HFFc6 (cell line): ENCODE results near the gene SMO. TPM values are rescaled to one million over a fixed set of nuclear protein-coding genes. Genes with fewer than 3 reads are reported as not detected.

Experiments used
- DNase-seq: peaks from one replicate; pipeline ENCODE4 v3.0.0-alpha.2; 2018
- H3K27ac Mint-ChIP-seq: 2 replicates; pipeline ENCODE4 v1.8.0; 2020; ENCODE audit warnings: mild to moderate bottlenecking, mixed read lengths
- H3K27me3 Mint-ChIP-seq: 2 replicates; pipeline ENCODE4 v1.8.0; 2021; ENCODE audit warnings: mild to moderate bottlenecking, moderate library complexity, mixed read lengths; ENCODE audit not compliant: insufficient read depth
- H3K36me3 Mint-ChIP-seq: 2 replicates; pipeline ENCODE4 v1.8.0; 2021; ENCODE audit warnings: low read depth, mixed read lengths
- H3K4me1 Mint-ChIP-seq: 2 replicates; pipeline ENCODE4 v1.8.0; 2020; ENCODE audit warnings: low read depth, mixed read lengths
- H3K4me3 Mint-ChIP-seq: 2 replicates; pipeline ENCODE4 v1.8.0; 2020; ENCODE audit warnings: mild to moderate bottlenecking, moderate library complexity, mixed read lengths
- H3K9me3 Mint-ChIP-seq: 2 replicates; pipeline ENCODE4 v1.8.0; 2020; ENCODE audit warnings: mild to moderate bottlenecking, mixed read lengths
- total RNA-seq, 6 experiments: library from RNA; stranded (reverse); fragmentation: NEBNext Ultra II Directional; extraction: Animal tissue kit (Norgen Biotek cat#: 25700); gene quantifications; 2 replicates in 1 of 6; 3 replicates in 5 of 6; pipeline ENCODE4 v1.2.3, GENCODE V29; 2021
- TF ChIP-seq, protein P1 (sequence below): fragments of 200-600 bp; sonication (generic); IDR thresholded peaks from 2 replicates; pipeline ENCODE4 v1.5.0; 2021; ENCODE audit warnings: antibody characterized with exemption, mild to moderate bottlenecking

Gene SMO
- total RNA-seq, 6 experiments from 2014 or later = 0.09 to 0.57 (median 0.17) TPM

- Mint-ChIP-seq H3K27ac (no peak overlapping the region), H3K27me3 (peaks cover 58% of the 10 kb centered on the region), H3K36me3 (no peaks in the 10 kb centered on the region), H3K4me3 (no peak overlapping the region), H3K4me1 (no peaks in the 10 kb centered on the region), H3K9me3 (no peaks in the 10 kb centered on the region)
- TF ChIP-seq, protein P1, sequence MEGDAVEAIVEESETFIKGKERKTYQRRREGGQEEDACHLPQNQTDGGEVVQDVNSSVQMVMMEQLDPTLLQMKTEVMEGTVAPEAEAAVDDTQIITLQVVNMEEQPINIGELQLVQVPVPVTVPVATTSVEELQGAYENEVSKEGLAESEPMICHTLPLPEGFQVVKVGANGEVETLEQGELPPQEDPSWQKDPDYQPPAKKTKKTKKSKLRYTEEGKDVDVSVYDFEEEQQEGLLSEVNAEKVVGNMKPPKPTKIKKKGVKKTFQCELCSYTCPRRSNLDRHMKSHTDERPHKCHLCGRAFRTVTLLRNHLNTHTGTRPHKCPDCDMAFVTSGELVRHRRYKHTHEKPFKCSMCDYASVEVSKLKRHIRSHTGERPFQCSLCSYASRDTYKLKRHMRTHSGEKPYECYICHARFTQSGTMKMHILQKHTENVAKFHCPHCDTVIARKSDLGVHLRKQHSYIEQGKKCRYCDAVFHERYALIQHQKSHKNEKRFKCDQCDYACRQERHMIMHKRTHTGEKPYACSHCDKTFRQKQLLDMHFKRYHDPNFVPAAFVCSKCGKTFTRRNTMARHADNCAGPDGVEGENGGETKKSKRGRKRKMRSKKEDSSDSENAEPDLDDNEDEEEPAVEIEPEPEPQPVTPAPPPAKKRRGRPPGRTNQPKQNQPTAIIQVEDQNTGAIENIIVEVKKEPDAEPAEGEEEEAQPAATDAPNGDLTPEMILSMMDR = no peak
- DNase-seq = no peak
Observed at GRCh38 chr7:129176916-129177710, 11.3 kb upstream of the SMO start.

- no peaks in the 10 kb centered on the region for H3K4me1 Mint-ChIP-seq
- no peak for DNase-seq
- peaks cover 59% of the 10 kb centered on the region for H3K27me3 Mint-ChIP-seq
- no peaks in the 10 kb centered on the region for H3K9me3 Mint-ChIP-seq
- no peaks in the 10 kb centered on the region for H3K36me3 Mint-ChIP-seq
- TF ChIP-seq, protein P1 = no peak
- no peak overlapping the region for H3K27ac Mint-ChIP-seq
- H3K4me3 Mint-ChIP-seq = no peak overlapping the region
Observed at GRCh38 chr7:129184981-129185670, 3.3 kb upstream of the SMO start.

GRCh38 chr7:129186749-129187260 is 1.6 kb upstream of the SMO start:
- Mint-ChIP-seq H3K4me1 (no peaks in the 10 kb centered on the region), H3K27me3 (peaks cover 63% of the 10 kb centered on the region), H3K4me3 (no peak overlapping the region), H3K9me3 (no peaks in the 10 kb centered on the region), H3K27ac (no peak overlapping the region), H3K36me3 (no peaks in the 10 kb centered on the region)
- DNase-seq = no peak
- TF ChIP-seq, protein P1 = no peak

DNA sequence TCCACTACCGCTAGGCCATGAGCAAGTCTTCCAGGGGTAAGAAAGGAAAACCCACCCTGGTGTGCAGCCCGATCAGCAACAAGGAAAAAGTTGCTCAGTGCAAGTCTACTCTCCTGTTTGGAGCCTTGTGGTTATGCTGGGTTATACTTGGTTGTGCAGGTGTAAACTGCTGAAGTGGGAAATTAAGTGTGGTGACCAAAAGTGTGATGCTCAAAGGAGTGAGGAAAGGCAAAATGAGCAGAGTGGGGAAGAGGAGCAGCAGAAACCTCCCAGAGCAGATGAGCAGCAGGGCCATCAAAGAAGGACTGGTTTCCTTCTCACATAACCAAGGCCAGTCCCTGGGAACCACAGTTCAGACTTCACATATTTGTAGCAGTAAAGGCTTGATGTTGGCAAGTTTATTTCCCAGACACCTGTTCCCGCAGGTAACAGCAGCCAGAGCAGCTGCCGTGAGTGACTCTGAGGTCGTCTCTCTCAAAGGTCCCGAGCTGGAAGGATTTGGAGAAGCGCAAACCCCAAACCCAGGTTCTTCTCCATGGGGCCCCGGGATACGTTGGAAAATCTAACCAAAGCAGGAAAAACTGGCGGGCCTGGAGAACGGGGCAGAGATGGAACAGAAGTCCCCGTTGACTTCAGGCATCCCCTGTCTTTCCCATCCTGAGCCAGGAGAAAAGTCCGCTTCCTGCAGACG is 607 bp upstream of the SMO start:
- Mint-ChIP-seq H3K27me3 (peaks cover 64% of the 10 kb centered on the region), H3K36me3 (no peaks in the 10 kb centered on the region), H3K9me3 (no peaks in the 10 kb centered on the region), H3K27ac (no peak overlapping the region), H3K4me3 (no peak overlapping the region), H3K4me1 (no peaks in the 10 kb centered on the region)
- DNase-seq = no peak
- TF ChIP-seq, protein P1 = no peak

DNA sequence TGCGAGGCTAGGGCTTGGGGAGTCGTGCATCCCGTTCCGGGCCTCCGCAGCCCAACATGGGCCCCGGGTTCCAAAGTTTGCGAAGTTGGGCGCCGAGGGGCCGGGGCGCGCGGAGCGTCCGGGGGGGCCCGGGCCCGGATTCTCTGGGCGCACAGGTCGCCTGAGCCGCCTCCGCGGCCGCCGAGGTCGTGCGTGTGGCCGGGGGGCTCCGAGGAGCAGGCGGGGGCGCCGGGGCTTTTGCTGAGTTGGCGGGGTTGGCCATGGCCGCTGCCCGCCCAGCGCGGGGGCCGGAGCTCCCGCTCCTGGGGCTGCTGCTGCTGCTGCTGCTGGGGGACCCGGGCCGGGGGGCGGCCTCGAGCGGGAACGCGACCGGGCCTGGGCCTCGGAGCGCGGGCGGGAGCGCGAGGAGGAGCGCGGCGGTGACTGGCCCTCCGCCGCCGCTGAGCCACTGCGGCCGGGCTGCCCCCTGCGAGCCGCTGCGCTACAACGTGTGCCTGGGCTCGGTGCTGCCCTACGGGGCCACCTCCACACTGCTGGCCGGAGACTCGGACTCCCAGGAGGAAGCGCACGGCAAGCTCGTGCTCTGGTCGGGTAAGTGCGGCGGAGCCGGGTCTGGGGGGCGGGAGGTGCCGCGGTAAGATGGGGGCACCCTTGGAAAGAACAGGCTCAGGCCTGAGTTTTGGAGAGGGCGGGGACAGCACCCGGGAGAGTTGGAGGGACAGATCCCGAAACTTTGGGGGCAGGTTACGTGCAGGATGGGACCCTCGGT is 643 bp downstream of the SMO start:
- H3K4me3 Mint-ChIP-seq = peak overlapping the region; percentile 38
- no peaks in the 10 kb centered on the region for H3K9me3 Mint-ChIP-seq
- H3K27ac Mint-ChIP-seq = no peak overlapping the region
- H3K4me1 Mint-ChIP-seq = no peaks in the 10 kb centered on the region
- H3K27me3 Mint-ChIP-seq = peaks cover 64% of the 10 kb centered on the region
- TF ChIP-seq, protein P1 = no peak
- H3K36me3 Mint-ChIP-seq = no peaks in the 10 kb centered on the region
- no peak for DNase-seq
